HG03342 (cell line): Measurements from ENCODE around the gene SMO.

Experiments used
- ATAC-seq: cut with Tn5 transposase; IDR thresholded peaks from one replicate; pipeline ENCODE4 v1.9.1; 2021; ENCODE audit warnings: mild to moderate bottlenecking, moderate library complexity; ENCODE audit not compliant: unreplicated experiment

Gene SMO

GRCh38 chr7:129188372-129188891 is at the start of gene SMO:
TSS of gene SMO (plus strand) at chr7:129188633. CDS start at chr7:129189152, 519 bp downstream.
- no peak for ATAC-seq

- no peak for ATAC-seq
These were observed 44.7 kb upstream of the SMO start for GRCh38 chr7:129143724-129144094.

GRCh38 chr7:129144095-129144833 is 44.2 kb upstream of the SMO start, which contains the start of gene TSPAN33:
TSS of gene TSPAN33 (plus strand) at chr7:129144707. CDS start at chr7:129144981, 274 bp downstream.
- peak; percentile 78 for ATAC-seq

- peak; percentile 25 for ATAC-seq
These were observed 43.4 kb upstream of the SMO start for GRCh38 chr7:129144834-129145668.

- peak; percentile 67 for ATAC-seq
These were observed 42.0 kb upstream of the SMO start for GRCh38 chr7:129146237-129146979.

- ATAC-seq: no peak
These were observed 40.7 kb upstream of the SMO start for GRCh38 chr7:129147731-129148130.

GRCh38 chr7:129149511-129149910 is 38.9 kb upstream of the SMO start:
- ATAC-seq: no peak

- ATAC-seq: no peak
These were observed 38.0 kb upstream of the SMO start for GRCh38 chr7:129150199-129150996.

GRCh38 chr7:129157651-129158050 is 30.8 kb upstream of the SMO start:
- ATAC-seq: no peak

GRCh38 chr7:129159539-129159938 is 28.9 kb upstream of the SMO start:
- no peak for ATAC-seq

- no peak for ATAC-seq
These were observed 28.1 kb upstream of the SMO start for GRCh38 chr7:129160161-129160905.

GRCh38 chr7:129161524-129162225 is 26.8 kb upstream of the SMO start:
- no peak for ATAC-seq

GRCh38 chr7:129162732-129163131 is 25.7 kb upstream of the SMO start:
- ATAC-seq: no peak

- no peak for ATAC-seq
These were observed 24.4 kb upstream of the SMO start for GRCh38 chr7:129163875-129164544.

GRCh38 chr7:129166745-129167144 is 21.7 kb upstream of the SMO start:
- peak; percentile 46 for ATAC-seq

- no peak for ATAC-seq
These were observed 20.6 kb upstream of the SMO start for GRCh38 chr7:129167817-129168216.

GRCh38 chr7:129168231-129169021 is 20.0 kb upstream of the SMO start:
- no peak for ATAC-seq
